ENCODE measurements around the gene ZNF846. TPM values are rescaled to one million over a fixed set of nuclear protein-coding genes. Genes with fewer than 3 reads are reported as not detected.

Gene ZNF846
- polyA plus RNA-seq, 4 donors: 2.2 to 16.7 (median 2.8) TPM

DNA sequence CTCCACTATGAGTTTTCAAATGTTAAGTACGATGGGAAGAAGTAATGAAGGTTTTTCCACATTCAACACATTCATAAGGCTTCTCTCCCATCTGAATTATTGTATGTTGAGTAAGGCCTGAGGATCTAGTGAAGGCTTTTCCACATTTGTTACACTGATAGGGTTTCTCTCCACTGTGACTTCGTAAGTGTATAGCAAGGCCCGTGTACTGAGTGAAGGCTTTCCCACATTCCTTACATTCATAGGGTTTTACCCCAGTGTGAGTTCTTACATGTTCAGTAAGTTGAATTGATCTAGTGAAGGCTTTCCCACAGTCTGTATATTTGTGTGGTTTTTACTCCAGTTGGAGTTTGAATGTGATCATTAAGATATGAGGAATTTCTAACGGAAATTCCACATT, 44.4 kb downstream of the ZNF846 start:
- no peak overlapping the region for H3K27ac ChIP-seq (ENCODE audit: low read depth in 1 of 3, low read length in 2 of 3)
- H3K36me3 ChIP-seq (ENCODE audit: control insufficient read depth in 3 of 3, insufficient read depth in 2 of 3, low read depth in 1 of 3, low read length in 3 of 3): no peaks in the 10 kb centered on the region
- DNase-seq (no peak), FAIRE-seq (no peak)
- peaks cover 0 to 6% (median 0%) of the 10 kb centered on the region in 3 donors for H3K27me3 ChIP-seq (ENCODE audit: control insufficient read depth in 3 of 3, insufficient read depth in 3 of 3, low read length in 3 of 3)
- no peaks in the 10 kb centered on the region for H3K9me3 ChIP-seq (ENCODE audit: control insufficient read depth in 2 of 2, insufficient read depth in 1 of 2, low read depth in 1 of 2, low read length in 1 of 2)
- no peak overlapping the region for H3K4me3 ChIP-seq (ENCODE audit: low read depth in 1 of 3, low read length in 3 of 3)
- no peaks in the 10 kb centered on the region for H3K4me1 ChIP-seq (ENCODE audit: control insufficient read depth in 3 of 3, insufficient read depth in 2 of 3, low read depth in 1 of 3, low read length in 2 of 3)
- 82 to 91% (median 87%) methylated on average over 4 of the region's 4 CpGs for WGBS, 3 donors

- no peak overlapping the region for H3K27ac ChIP-seq (ENCODE audit: low read depth in 1 of 3, low read length in 2 of 3)
- H3K27me3 ChIP-seq (ENCODE audit: control insufficient read depth in 3 of 3, insufficient read depth in 3 of 3, low read length in 3 of 3): peaks cover 0 to 6% (median 0%) of the 10 kb centered on the region in 3 donors
Observed at GRCh38 chr19:9721861-9722260, 46.7 kb downstream of the ZNF846 start.

GRCh38 chr19:9720541-9720940, 48.0 kb downstream of the ZNF846 start:
- H3K4me3 ChIP-seq (ENCODE audit: low read depth in 1 of 3, low read length in 3 of 3): no peak overlapping the region
- peaks cover 0 to 6% (median 0%) of the 10 kb centered on the region in 3 donors for H3K27me3 ChIP-seq (ENCODE audit: control insufficient read depth in 3 of 3, insufficient read depth in 3 of 3, low read length in 3 of 3)
- H3K36me3 ChIP-seq (ENCODE audit: control insufficient read depth in 3 of 3, insufficient read depth in 2 of 3, low read depth in 1 of 3, low read length in 3 of 3): no peaks in the 10 kb centered on the region
- FAIRE-seq (no peak), DNase-seq (no peak)
- 64 to 72% (median 71%) methylated on average over 4 of the region's 4 CpGs for WGBS, 3 donors
- H3K27ac ChIP-seq (ENCODE audit: low read depth in 1 of 3, low read length in 2 of 3): no peak overlapping the region
- H3K9me3 ChIP-seq (ENCODE audit: control insufficient read depth in 2 of 2, insufficient read depth in 1 of 2, low read depth in 1 of 2, low read length in 1 of 2): no peaks in the 10 kb centered on the region
- no peaks in the 10 kb centered on the region for H3K4me1 ChIP-seq (ENCODE audit: control insufficient read depth in 3 of 3, insufficient read depth in 2 of 3, low read depth in 1 of 3, low read length in 2 of 3)

More at GRCh38 chr19:9721861-9722260, 46.7 kb downstream of the ZNF846 start:
- no peaks in the 10 kb centered on the region for H3K36me3 ChIP-seq (ENCODE audit: control insufficient read depth in 3 of 3, insufficient read depth in 2 of 3, low read depth in 1 of 3, low read length in 3 of 3)
- WGBS, 3 donors: 34 to 52% (median 52%) methylated on average over 6 of the region's 6 CpGs
- H3K4me3 ChIP-seq (ENCODE audit: low read depth in 1 of 3, low read length in 3 of 3): no peak overlapping the region
- no peaks in the 10 kb centered on the region for H3K4me1 ChIP-seq (ENCODE audit: control insufficient read depth in 3 of 3, insufficient read depth in 2 of 3, low read depth in 1 of 3, low read length in 2 of 3)
- FAIRE-seq (no peak), DNase-seq (no peak)
- no peaks in the 10 kb centered on the region for H3K9me3 ChIP-seq (ENCODE audit: control insufficient read depth in 2 of 2, insufficient read depth in 1 of 2, low read depth in 1 of 2, low read length in 1 of 2)

- Histone ChIP-seq H3K36me3 (ENCODE audit: control insufficient read depth in 3 of 3, insufficient read depth in 2 of 3, low read depth in 1 of 3, low read length in 3 of 3) (no peaks in the 10 kb centered on the region), H3K27me3 (ENCODE audit: control insufficient read depth in 3 of 3, insufficient read depth in 3 of 3, low read length in 3 of 3) (no peaks in the 10 kb centered on the region), H3K4me3 (ENCODE audit: low read depth in 1 of 3, low read length in 3 of 3) (no peak overlapping the region), H3K27ac (ENCODE audit: low read depth in 1 of 3, low read length in 2 of 3) (no peak overlapping the region), H3K4me1 (ENCODE audit: control insufficient read depth in 3 of 3, insufficient read depth in 2 of 3, low read depth in 1 of 3, low read length in 2 of 3) (no peaks in the 10 kb centered on the region), H3K9me3 (ENCODE audit: control insufficient read depth in 2 of 2, insufficient read depth in 1 of 2, low read depth in 1 of 2, low read length in 1 of 2) (peaks cover 0 to 9% of the 10 kb centered on the region in 2 donors)
- FAIRE-seq (no peak), DNase-seq (no peak)
- 94 to 98% (median 98%) methylated on average over 3 of the region's 3 CpGs for WGBS, 3 donors
Observed at GRCh38 chr19:9711815-9712214, 56.7 kb downstream of the ZNF846 start.

GRCh38 chr19:9709305-9709704, 59.2 kb downstream of the ZNF846 start:
- H3K4me3 ChIP-seq (ENCODE audit: low read depth in 1 of 3, low read length in 3 of 3): no peak overlapping the region
- WGBS, 3 donors: 14 to 33% (median 18%) methylated on average over 1 of the region's 1 CpG
- no peaks in the 10 kb centered on the region for H3K27me3 ChIP-seq (ENCODE audit: control insufficient read depth in 3 of 3, insufficient read depth in 3 of 3, low read length in 3 of 3)
- DNase-seq (no peak), FAIRE-seq (no peak)
- peaks cover 0 to 9% of the 10 kb centered on the region in 2 donors for H3K9me3 ChIP-seq (ENCODE audit: control insufficient read depth in 2 of 2, insufficient read depth in 1 of 2, low read depth in 1 of 2, low read length in 1 of 2)
- H3K36me3 ChIP-seq (ENCODE audit: control insufficient read depth in 3 of 3, insufficient read depth in 2 of 3, low read depth in 1 of 3, low read length in 3 of 3): no peaks in the 10 kb centered on the region
- H3K27ac ChIP-seq (ENCODE audit: low read depth in 1 of 3, low read length in 2 of 3): no peak overlapping the region
- no peaks in the 10 kb centered on the region for H3K4me1 ChIP-seq (ENCODE audit: control insufficient read depth in 3 of 3, insufficient read depth in 2 of 3, low read depth in 1 of 3, low read length in 2 of 3)

DNA sequence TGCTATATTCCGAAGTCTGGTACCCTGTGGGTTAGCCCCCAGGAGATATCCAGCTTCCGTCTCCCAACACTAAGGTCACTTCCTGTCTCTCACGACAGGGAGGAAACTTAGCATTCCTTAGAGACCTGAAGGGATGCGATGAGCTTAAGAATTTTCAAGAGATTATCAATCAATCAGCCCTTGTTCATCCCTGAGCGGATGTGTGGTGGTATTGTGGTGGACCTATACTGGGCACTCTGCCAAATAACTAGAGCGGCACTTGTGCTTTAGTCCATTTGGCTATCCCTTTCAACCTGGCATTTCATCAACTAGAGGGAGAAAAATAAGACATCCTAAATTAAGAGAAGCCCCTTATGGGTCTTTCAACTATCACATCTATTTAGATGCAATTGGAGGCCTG, 62.7 kb downstream of the ZNF846 start:
- FAIRE-seq (no peak), DNase-seq (no peak)
- Histone ChIP-seq H3K36me3 (ENCODE audit: control insufficient read depth in 3 of 3, insufficient read depth in 2 of 3, low read depth in 1 of 3, low read length in 3 of 3) (no peaks in the 10 kb centered on the region), H3K27me3 (ENCODE audit: control insufficient read depth in 3 of 3, insufficient read depth in 3 of 3, low read length in 3 of 3) (no peaks in the 10 kb centered on the region), H3K27ac (ENCODE audit: low read depth in 1 of 3, low read length in 2 of 3) (no peak overlapping the region), H3K9me3 (ENCODE audit: control insufficient read depth in 2 of 2, insufficient read depth in 1 of 2, low read depth in 1 of 2, low read length in 1 of 2) (peaks cover 0 to 7% of the 10 kb centered on the region in 2 donors), H3K4me1 (ENCODE audit: control insufficient read depth in 3 of 3, insufficient read depth in 2 of 3, low read depth in 1 of 3, low read length in 2 of 3) (no peaks in the 10 kb centered on the region), H3K4me3 (ENCODE audit: low read depth in 1 of 3, low read length in 3 of 3) (no peak overlapping the region)
- 76 to 92% (median 88%) methylated on average over 6 of the region's 6 CpGs for WGBS, 3 donors

DNA sequence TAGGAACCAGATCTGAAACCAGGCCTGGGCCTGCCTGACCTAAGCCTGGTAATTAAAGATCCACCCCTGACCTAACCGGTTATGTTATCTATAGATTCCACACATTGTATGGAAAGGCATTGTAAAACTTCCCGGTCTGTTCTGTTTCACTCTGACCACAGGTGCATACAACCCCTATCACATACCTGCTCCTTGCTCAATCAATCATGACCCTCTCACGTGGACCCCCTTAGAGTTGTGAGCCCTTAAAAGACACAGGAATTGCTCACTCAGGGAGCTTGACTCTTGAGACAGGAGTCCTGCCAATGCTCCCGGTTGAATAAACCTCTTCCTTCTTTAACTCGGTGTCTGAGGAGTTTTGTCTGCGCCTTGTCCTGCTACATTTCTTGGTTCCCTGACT, 66.4 kb downstream of the ZNF846 start:
- DNase-seq (no peak), FAIRE-seq (no peak)
- Histone ChIP-seq H3K9me3 (ENCODE audit: control insufficient read depth in 2 of 2, insufficient read depth in 1 of 2, low read depth in 1 of 2, low read length in 1 of 2) (peaks cover 0 to 5% of the 10 kb centered on the region in 2 donors), H3K4me1 (ENCODE audit: control insufficient read depth in 3 of 3, insufficient read depth in 2 of 3, low read depth in 1 of 3, low read length in 2 of 3) (no peaks in the 10 kb centered on the region), H3K27ac (ENCODE audit: low read depth in 1 of 3, low read length in 2 of 3) (no peak overlapping the region), H3K27me3 (ENCODE audit: control insufficient read depth in 3 of 3, insufficient read depth in 3 of 3, low read length in 3 of 3) (no peaks in the 10 kb centered on the region), H3K36me3 (ENCODE audit: control insufficient read depth in 3 of 3, insufficient read depth in 2 of 3, low read depth in 1 of 3, low read length in 3 of 3) (no peaks in the 10 kb centered on the region), H3K4me3 (ENCODE audit: low read depth in 1 of 3, low read length in 3 of 3) (no peak overlapping the region)
- 64 to 80% (median 69%) methylated on average over 6 of the region's 6 CpGs for WGBS, 3 donors

Other genes starting within 250 kb of the ZNF846 start
- gene ZNF426, start 230.1 kb downstream of the ZNF846 start, polyA plus RNA-seq: 10 to 100 TPM in 1 of 4 donors, 1 to 10 TPM in 3; 1.1 to 11.5 (median 2.8) TPM
- 10 to 100 TPM in 1 of 4 donors, 1 to 10 TPM in 3; 2.2 to 23.5 (median 4.2) TPM for gene ZNF121, start 184.2 kb downstream of the ZNF846 start, polyA plus RNA-seq
- 10 to 100 TPM; 18.6 to 37.7 (median 22.2) TPM for gene ZNF561, start 147.5 kb downstream of the ZNF846 start, polyA plus RNA-seq
- 10 to 100 TPM in 1 of 4 donors, 1 to 10 TPM in 3; 2.4 to 15.3 (median 7.4) TPM for gene ZNF562, start 93.6 kb downstream of the ZNF846 start, polyA plus RNA-seq
- 10 to 100 TPM; 17.1 to 39.4 (median 31.7) TPM for gene FBXL12, start 50.3 kb upstream of the ZNF846 start, polyA plus RNA-seq
- 1,000 to 10,000 TPM in 1 of 4 donors, 100 to 1,000 TPM in 3; 282 to 1,357 (median 757) TPM for gene UBL5, start 59.2 kb upstream of the ZNF846 start, polyA plus RNA-seq
- 100 to 1,000 TPM in 1 of 4 donors, 10 to 100 TPM in 3; 42.5 to 109 (median 82.5) TPM for gene PIN1, start 66.6 kb upstream of the ZNF846 start, polyA plus RNA-seq
- gene OLFM2, start 167.8 kb upstream of the ZNF846 start, polyA plus RNA-seq: 1 to 10 TPM in 2 of 4 donors, under 1 TPM in 2; 0.45 to 8.4 (median 1.9) TPM
- gene COL5A3, start 241.8 kb upstream of the ZNF846 start, polyA plus RNA-seq: 1 to 10 TPM in 2 of 4 donors, under 1 TPM in 2; 0.54 to 6.1 (median 1.5) TPM
- gene RDH8, start 244.7 kb upstream of the ZNF846 start, polyA plus RNA-seq: not detected

Data from small intestine (tissue), 7 donors.